Activated B cell treated with CpG ODN at 0.5 μM for 24 hours (primary cell): ENCODE data around the gene PPIF. TPM values are rescaled to one million over a fixed set of nuclear protein-coding genes. Genes with fewer than 3 reads are reported as not detected.

Experiments used
- ATAC-seq: fragments of 200-7000 bp; cut with Tn5 transposase; one replicate; pipeline ENCODE4 v1.10.0; 2021; ENCODE audit warnings: low read depth, mild to moderate bottlenecking, moderate library complexity
- CTCF ChIA-PET: fragments of 350-600 bp; sonication (Branson Sonifier 250); formaldehyde crosslinking; loops from one replicate; lab custom pipeline; 2021; ENCODE audit warnings: antibody characterized with exemption; lab: Charles Lee
- POLR2A ChIA-PET: fragments of 350-600 bp; sonication (Branson Sonifier 250); formaldehyde crosslinking; loops from one replicate; lab custom pipeline; 2021; ENCODE audit warnings: antibody characterized with exemption; lab: Charles Lee
- DNase-seq: peaks from one replicate; pipeline ENCODE4 v3.0.0; 2022
- H3K27ac Mint-ChIP-seq: one replicate; pipeline ENCODE4 v1.8.0; 2020; ENCODE audit warnings: mixed read lengths
- H3K27me3 Mint-ChIP-seq: one replicate; pipeline ENCODE4 v1.8.0; 2021; ENCODE audit warnings: mixed read lengths
- H3K36me3 Mint-ChIP-seq: one replicate; pipeline ENCODE4 v1.8.0; 2021; ENCODE audit warnings: low read depth, mixed read lengths
- H3K4me1 Mint-ChIP-seq: one replicate; pipeline ENCODE4 v1.8.0; 2021; ENCODE audit warnings: mixed read lengths
- H3K4me3 Mint-ChIP-seq: one replicate; pipeline ENCODE4 v1.8.0; 2020; ENCODE audit warnings: mild to moderate bottlenecking, mixed read lengths
- H3K9me3 Mint-ChIP-seq: one replicate; pipeline ENCODE4 v1.8.0; 2020; ENCODE audit warnings: mixed read lengths
- intact Hi-C: fragments of 100-400 bp; cut with micrococcal nuclease; formaldehyde crosslinking; loops from one replicate; pipeline ENCODE4 v1.15.1; 2024
- total RNA-seq: library from RNA; stranded (reverse); gene quantifications from 2 replicates; pipeline ENCODE4 v1.2.3, GENCODE V29; 2022
- TF ChIP-seq, protein P1 (sequence below): fragments of 200-600 bp; IDR thresholded peaks from one replicate; pipeline ENCODE4 v1.8.0; 2022; ENCODE audit warnings: antibody characterized with exemption, mild to moderate bottlenecking

PPIF gene
- total RNA-seq, 1 donor from 2014 or later: 72.5 TPM

DNA sequence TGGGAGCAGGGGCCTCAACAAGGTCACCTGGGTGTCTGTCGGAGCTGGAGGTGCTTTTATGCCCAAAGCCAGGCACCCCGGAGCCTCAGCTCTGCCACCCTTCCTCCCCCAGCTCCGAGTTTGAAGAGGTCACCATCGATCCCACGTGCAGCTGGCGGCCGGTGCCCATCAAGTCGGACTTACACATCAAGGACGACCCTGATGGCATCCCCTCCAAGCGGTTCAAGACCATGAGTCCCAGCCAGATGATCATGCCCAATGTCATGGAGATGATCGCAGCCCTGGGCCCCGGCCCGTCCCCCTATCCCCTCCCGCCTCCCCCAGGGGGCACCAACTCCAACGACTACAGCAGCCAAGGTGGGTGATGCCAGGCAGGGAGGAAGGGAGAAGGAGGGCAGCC, 41.3 kb upstream of the PPIF start:
- Mint-ChIP-seq H3K4me1 (no peaks in the 10 kb centered on the region), H3K36me3 (peaks cover 83% of the 10 kb centered on the region), H3K27ac (no peak overlapping the region), H3K9me3 (no peaks in the 10 kb centered on the region), H3K27me3 (no peaks in the 10 kb centered on the region), H3K4me3 (no peak overlapping the region)
- POLR2A ChIA-PET: interaction anchor here (0.8 kb wide), 2 partner anchors 8 to 17 kb away, joined by 3 read pairs; no protein-coding TSS in a partner anchor
- TF ChIP-seq, protein P1, sequence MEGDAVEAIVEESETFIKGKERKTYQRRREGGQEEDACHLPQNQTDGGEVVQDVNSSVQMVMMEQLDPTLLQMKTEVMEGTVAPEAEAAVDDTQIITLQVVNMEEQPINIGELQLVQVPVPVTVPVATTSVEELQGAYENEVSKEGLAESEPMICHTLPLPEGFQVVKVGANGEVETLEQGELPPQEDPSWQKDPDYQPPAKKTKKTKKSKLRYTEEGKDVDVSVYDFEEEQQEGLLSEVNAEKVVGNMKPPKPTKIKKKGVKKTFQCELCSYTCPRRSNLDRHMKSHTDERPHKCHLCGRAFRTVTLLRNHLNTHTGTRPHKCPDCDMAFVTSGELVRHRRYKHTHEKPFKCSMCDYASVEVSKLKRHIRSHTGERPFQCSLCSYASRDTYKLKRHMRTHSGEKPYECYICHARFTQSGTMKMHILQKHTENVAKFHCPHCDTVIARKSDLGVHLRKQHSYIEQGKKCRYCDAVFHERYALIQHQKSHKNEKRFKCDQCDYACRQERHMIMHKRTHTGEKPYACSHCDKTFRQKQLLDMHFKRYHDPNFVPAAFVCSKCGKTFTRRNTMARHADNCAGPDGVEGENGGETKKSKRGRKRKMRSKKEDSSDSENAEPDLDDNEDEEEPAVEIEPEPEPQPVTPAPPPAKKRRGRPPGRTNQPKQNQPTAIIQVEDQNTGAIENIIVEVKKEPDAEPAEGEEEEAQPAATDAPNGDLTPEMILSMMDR: no peak
- intact Hi-C loops: no loop called here
- CTCF ChIA-PET: no interaction called here
- no peak for ATAC-seq
- no peak for DNase-seq

DNA sequence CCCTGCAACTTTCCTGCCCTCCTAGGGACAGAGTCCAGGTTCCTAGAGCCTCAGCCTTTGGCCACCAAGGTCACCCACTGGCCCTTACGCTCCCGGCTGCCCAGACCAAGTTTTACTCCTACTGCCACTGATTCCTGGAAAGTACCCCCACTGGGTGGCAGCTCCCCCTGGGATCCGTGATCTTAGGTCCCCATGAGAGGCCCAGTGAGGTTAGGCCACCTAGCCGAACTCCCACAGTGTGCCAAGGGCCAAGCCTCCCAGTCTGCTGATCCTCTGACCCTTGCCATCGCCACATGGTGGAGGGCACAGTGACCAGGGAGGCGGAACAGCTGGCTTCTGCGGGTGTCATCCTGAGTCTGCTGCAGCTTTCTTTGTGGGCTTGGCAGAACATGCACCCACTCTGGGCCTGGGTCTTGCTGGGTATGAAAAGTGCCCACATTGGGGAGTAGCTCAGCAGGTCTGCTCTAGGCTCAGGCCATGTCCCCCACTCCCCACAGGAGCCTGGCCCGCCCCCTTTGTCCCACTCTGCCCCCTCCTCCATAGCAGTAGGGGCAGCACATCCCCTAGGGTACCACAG, 40.5 kb upstream of the PPIF start:
- H3K36me3 Mint-ChIP-seq: peaks cover 77% of the 10 kb centered on the region
- ChIA-PET CTCF (no interaction called here), POLR2A (interaction anchor here (0.8 kb wide), 2 partner anchors 9 to 18 kb away, joined by 3 read pairs; no protein-coding TSS in a partner anchor)
- DNase-seq (no peak), ATAC-seq (no peak)
- H3K4me3 Mint-ChIP-seq: no peak overlapping the region
- H3K27me3 Mint-ChIP-seq: no peaks in the 10 kb centered on the region
- H3K4me1 Mint-ChIP-seq: no peaks in the 10 kb centered on the region
- no peaks in the 10 kb centered on the region for H3K9me3 Mint-ChIP-seq
- intact Hi-C loops: no loop called here
- H3K27ac Mint-ChIP-seq: no peak overlapping the region
- TF ChIP-seq, protein P1: no peak

DNA sequence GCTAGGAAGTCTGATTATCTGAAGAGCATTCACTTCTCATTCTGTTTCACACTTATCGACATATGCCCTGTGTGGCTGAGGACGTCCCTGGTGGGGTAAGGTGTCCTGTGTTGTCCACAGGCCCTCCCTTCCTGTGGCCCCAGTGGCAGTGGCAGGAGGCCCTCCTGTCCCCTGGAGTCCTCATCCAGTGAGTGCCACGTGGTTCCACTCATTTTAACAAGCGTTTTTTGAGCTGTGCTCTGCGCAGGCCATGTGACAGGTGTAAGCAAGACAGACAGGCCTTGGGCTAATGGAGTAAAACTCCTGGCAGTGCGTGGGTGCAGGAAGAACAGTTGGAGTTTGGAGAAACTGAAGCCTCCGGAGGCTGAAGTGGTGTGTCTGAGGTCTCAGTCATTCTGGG, 39.3 kb upstream of the PPIF start:
- no peaks in the 10 kb centered on the region for H3K4me1 Mint-ChIP-seq
- H3K36me3 Mint-ChIP-seq: peaks cover 81% of the 10 kb centered on the region
- H3K27ac Mint-ChIP-seq: no peak overlapping the region
- CTCF ChIA-PET: no interaction called here
- no peak for ATAC-seq
- POLR2A ChIA-PET: interaction anchor here (0.7 kb wide), 1 partner anchor 9 kb away, joined by 3 read pairs; no protein-coding TSS in a partner anchor
- intact Hi-C loops: loop anchor here (2.0 kb wide), 1 partner anchor 13 kb away; no protein-coding TSS in a partner anchor
- no peak overlapping the region for H3K4me3 Mint-ChIP-seq
- DNase-seq: no peak
- H3K27me3 Mint-ChIP-seq: no peaks in the 10 kb centered on the region
- H3K9me3 Mint-ChIP-seq: no peaks in the 10 kb centered on the region
- TF ChIP-seq, protein P1: no peak

DNA sequence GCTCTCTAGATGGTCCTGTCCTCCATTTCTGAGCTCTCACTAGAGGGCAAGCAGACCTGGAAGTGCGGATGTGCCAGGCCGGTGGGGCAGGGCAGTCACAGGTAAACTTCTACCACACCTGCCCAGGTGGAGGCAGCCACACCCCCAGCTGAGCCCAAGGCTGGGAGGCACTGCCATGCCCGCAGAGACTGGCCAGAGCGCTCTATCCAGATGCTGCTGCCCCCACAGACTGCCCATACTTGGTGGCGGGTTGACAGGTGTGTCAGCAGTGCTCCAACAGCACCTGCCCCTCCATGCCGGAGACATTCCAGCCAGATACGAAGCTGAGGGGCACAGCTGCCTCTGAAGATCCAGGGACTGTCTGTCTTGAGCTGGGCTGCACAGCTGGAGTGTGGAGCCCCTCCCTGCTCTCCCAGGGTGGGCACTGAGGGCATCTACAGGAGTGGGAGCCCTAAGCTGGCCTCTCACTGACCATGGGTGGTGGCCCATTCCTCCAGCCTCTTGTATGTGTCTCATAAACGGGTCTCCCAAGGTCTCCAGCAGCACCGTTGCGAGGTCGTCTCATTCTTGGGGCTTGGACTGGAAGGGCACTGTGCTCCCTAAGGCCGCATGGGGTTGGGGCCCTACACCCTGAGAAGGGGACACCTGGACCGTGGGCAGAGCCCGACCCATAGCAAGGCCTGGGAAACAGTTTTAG, 38.2 kb upstream of the PPIF start:
- Mint-ChIP-seq H3K4me3 (no peak overlapping the region), H3K9me3 (no peaks in the 10 kb centered on the region), H3K36me3 (peaks cover 82% of the 10 kb centered on the region), H3K27ac (no peak overlapping the region), H3K4me1 (no peaks in the 10 kb centered on the region), H3K27me3 (no peaks in the 10 kb centered on the region)
- POLR2A ChIA-PET: no interaction called here
- CTCF ChIA-PET: no interaction called here
- ATAC-seq: no peak
- TF ChIP-seq, protein P1: no peak
- intact Hi-C loops: loop anchor here (2.0 kb wide), 1 partner anchor 14 kb away; no protein-coding TSS in a partner anchor
- DNase-seq: no peak

DNA sequence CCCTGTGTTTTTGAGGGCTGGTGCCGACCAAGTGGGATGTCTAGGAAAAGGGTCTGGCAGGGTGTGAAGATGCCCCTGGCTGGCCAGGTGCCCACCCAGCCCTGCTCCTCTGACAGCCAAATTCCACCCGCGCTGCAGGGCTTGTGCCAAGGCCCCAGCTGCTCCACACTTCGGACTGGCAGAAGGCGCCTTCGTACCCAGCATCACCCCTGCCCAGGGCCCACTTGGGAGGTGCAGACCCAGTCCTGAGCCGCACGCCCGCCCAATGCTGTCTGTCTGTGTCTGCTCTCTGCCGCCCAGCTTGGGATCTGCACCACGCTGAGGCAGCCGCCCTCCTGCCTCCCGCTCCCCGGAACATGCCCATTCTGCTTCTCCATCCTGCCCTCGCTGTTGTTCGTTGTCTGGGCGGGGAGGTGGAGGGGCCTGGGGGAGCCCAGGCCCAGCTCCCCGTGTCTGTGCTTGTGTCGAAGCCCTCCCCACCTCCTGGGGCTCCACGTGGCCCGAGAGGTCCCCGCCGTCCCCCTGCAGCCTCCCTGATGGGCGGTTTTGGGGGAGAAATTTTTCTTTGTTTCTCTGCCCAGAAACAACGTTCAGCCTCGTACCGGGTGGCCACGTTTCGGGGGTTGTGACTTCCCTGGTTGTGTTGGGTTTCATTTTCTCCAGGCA, 36.9 kb upstream of the PPIF start:
- H3K4me1 Mint-ChIP-seq: no peaks in the 10 kb centered on the region
- TF ChIP-seq, protein P1: no peak
- no peak for ATAC-seq
- POLR2A ChIA-PET: no interaction called here
- no peak for DNase-seq
- H3K27ac Mint-ChIP-seq: peak overlapping the region; percentile 46
- CTCF ChIA-PET: no interaction called here
- intact Hi-C loops: no loop called here
- peaks cover 74% of the 10 kb centered on the region for H3K36me3 Mint-ChIP-seq
- H3K9me3 Mint-ChIP-seq: no peaks in the 10 kb centered on the region
- no peaks in the 10 kb centered on the region for H3K27me3 Mint-ChIP-seq
- no peak overlapping the region for H3K4me3 Mint-ChIP-seq
